SK-N-MC (cell line): ENCODE data around the gene IQSEC1.

Experiments
- EZH2 ChIP-seq: fragments of 200-600 bp; sonication (generic); IDR thresholded peaks from one replicate; pipeline ENCODE4 v1.6.1; 2017; ENCODE audit warnings: antibody characterized with exemption
- FOXP2 ChIP-seq: optimal IDR thresholded peaks from 2 replicates; pipeline ENCODE3; 2011; ENCODE audit warnings: mild to moderate bottlenecking, moderate library complexity; ENCODE audit not compliant: insufficient read depth; ENCODE audit errors: extremely low read length, control extremely low read depth
- POLR2AphosphoS5 ChIP-seq: IDR thresholded peaks from 2 replicates; pipeline ENCODE4 v1.6.1; 2012; ENCODE audit warnings: mild to moderate bottlenecking, low read depth, low read length, borderline replicate concordance

DNA sequence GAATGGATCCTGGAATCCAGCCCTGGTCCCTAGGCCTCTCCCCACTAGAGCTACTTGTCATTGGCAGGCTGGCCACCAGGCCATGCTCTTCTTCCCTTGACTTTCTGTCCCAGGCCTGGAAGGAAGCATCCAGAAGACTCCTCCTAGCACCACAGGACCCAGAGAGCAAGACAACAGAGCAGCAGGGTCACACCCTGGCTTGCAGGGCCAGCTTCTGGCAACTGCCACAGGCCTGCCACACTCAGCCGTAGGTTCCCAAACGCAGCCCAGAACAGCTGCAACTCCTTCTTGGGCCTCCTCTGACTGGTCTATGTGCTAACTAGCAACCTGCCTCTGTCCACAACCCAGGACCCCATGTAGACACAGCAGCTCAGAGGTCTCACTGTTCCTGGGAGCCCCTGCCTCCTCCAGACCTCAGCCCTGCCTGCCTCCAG lies 195.1 kb downstream of the IQSEC1 start:
- TF ChIP-seq POLR2AphosphoS5 = no peak
- TF ChIP-seq EZH2 = no peak
- TF ChIP-seq FOXP2 = no peak
